Parathyroid adenoma (tissue), 2 donors: ENCODE results near the gene ARHGEF1.

Experiments used
- H2AFZ ChIP-seq: fragments of 300-600 bp; sonication (generic); one replicate; pipeline ENCODE4 v1.7.0; 2017; ENCODE audit warnings: antibody characterized with exemption, mild to moderate bottlenecking
- H3K27ac ChIP-seq: fragments of 300-600 bp; sonication (generic); one replicate; pipeline ENCODE4 v1.7.0; 2017
- H3K27me3 ChIP-seq: fragments of 300-600 bp; sonication (generic); one replicate; pipeline ENCODE4 v1.7.0; 2017; ENCODE audit warnings: low read length; ENCODE audit not compliant: control insufficient read depth, insufficient read depth
- H3K36me3 ChIP-seq: fragments of 300-600 bp; sonication (generic); one replicate; pipeline ENCODE4 v1.7.0; 2017; ENCODE audit warnings: low read length; ENCODE audit not compliant: control insufficient read depth, insufficient read depth
- H3K4me1 ChIP-seq: fragments of 300-600 bp; sonication (generic); one replicate; pipeline ENCODE4 v1.7.0; 2017; ENCODE audit warnings: control low read depth
- H3K4me2 ChIP-seq: fragments of 300-600 bp; sonication (generic); one replicate; pipeline ENCODE4 v1.7.0; 2017; ENCODE audit warnings: low read length
- H3K4me3 ChIP-seq: fragments of 300-600 bp; sonication (generic); one replicate; pipeline ENCODE4 v1.7.0; 2017; ENCODE audit warnings: low read depth, low read length
- H3K79me2 ChIP-seq: fragments of 300-600 bp; sonication (generic); one replicate; pipeline ENCODE4 v1.7.0; 2017; ENCODE audit warnings: control low read depth
- H3K9ac ChIP-seq: fragments of 300-600 bp; sonication (generic); one replicate; pipeline ENCODE4 v1.7.0; 2017; ENCODE audit warnings: mild to moderate bottlenecking
- H3K9me3 ChIP-seq: fragments of 300-600 bp; sonication (generic); one replicate; pipeline ENCODE4 v1.7.0; 2017; ENCODE audit warnings: low read length; ENCODE audit not compliant: control insufficient read depth
- CTCF ChIP-seq: fragments of 300-600 bp; sonication (generic); IDR thresholded peaks from one replicate; pipeline ENCODE4 v1.7.0; 2017; ENCODE audit warnings: antibody characterized with exemption, mild to moderate bottlenecking
- donor health status: primary hyperparathyroidism.

The ARHGEF1 gene

GRCh38 chr19:41892173-41892902 is 9.4 kb downstream of the ARHGEF1 start:
- Histone ChIP-seq H3K79me2 (peaks cover 2% of the 10 kb centered on the region), H2AFZ (no peak overlapping the region), H3K36me3 (no peaks in the 10 kb centered on the region), H3K4me1 (no peaks in the 10 kb centered on the region), H3K9me3 (no peaks in the 10 kb centered on the region), H3K9ac (no peak overlapping the region), H3K27me3 (no peaks in the 10 kb centered on the region), H3K4me3 (no peak overlapping the region), H3K27ac (no peak overlapping the region), H3K4me2 (no peak overlapping the region)
- no peak for TF ChIP-seq CTCF

GRCh38 chr19:41893899-41894298 is 10.9 kb downstream of the ARHGEF1 start:
- no peaks in the 10 kb centered on the region for H3K36me3 ChIP-seq
- H3K27me3 ChIP-seq: no peaks in the 10 kb centered on the region
- no peaks in the 10 kb centered on the region for H3K9me3 ChIP-seq
- H3K4me2 ChIP-seq: no peak overlapping the region
- H3K4me3 ChIP-seq: no peak overlapping the region
- H3K27ac ChIP-seq: no peak overlapping the region
- no peak overlapping the region for H2AFZ ChIP-seq
- H3K9ac ChIP-seq: no peak overlapping the region
- no peaks in the 10 kb centered on the region for H3K79me2 ChIP-seq
- H3K4me1 ChIP-seq: peaks cover 11% of the 10 kb centered on the region
- no peak for TF ChIP-seq CTCF

DNA sequence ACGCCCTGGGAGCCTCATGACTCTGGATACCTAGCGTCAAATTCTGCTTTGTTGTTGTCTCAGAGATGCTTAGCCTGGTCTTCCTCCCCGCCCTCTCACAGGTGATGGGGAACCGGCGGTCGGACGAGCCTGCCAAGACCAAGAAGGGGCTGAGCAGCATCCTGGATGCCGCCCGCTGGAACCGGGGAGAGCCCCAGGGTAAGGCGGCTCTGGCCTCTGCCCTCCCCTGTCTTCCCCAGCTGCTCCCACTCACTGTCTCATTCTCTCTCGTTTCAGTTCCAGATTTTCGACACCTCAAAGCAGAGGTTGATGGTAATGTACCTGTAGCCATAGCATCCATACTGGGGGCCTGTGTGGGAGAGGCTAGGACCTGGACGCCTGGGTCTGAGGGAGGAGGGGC is 11.4 kb downstream of the ARHGEF1 start:
- no peak for TF ChIP-seq CTCF
- no peak overlapping the region for H3K9ac ChIP-seq

GRCh38 chr19:41895745-41896580 is 13.0 kb downstream of the ARHGEF1 start:
- Histone ChIP-seq H3K9me3 (no peaks in the 10 kb centered on the region), H2AFZ (no peak overlapping the region), H3K36me3 (no peaks in the 10 kb centered on the region), H3K27ac (no peak overlapping the region), H3K9ac (no peak overlapping the region), H3K27me3 (no peaks in the 10 kb centered on the region), H3K4me3 (no peak overlapping the region), H3K4me2 (no peak overlapping the region), H3K79me2 (no peaks in the 10 kb centered on the region), H3K4me1 (peaks cover 14% of the 10 kb centered on the region)
- no peak for TF ChIP-seq CTCF

More for the DNA sequence above, 11.4 kb downstream of the ARHGEF1 start:
- H3K27me3 ChIP-seq: no peaks in the 10 kb centered on the region
- H3K4me1 ChIP-seq: peaks cover 14% of the 10 kb centered on the region
- no peak overlapping the region for H3K4me2 ChIP-seq
- no peaks in the 10 kb centered on the region for H3K9me3 ChIP-seq
- H2AFZ ChIP-seq: no peak overlapping the region
- H3K27ac ChIP-seq: no peak overlapping the region
- no peaks in the 10 kb centered on the region for H3K36me3 ChIP-seq
- H3K4me3 ChIP-seq: no peak overlapping the region
- no peaks in the 10 kb centered on the region for H3K79me2 ChIP-seq
